T-helper 9 cell (primary cell): ENCODE measurements around the gene GLMN.
"Not testable (repeated sequence)": the region's sequence is repeated elsewhere in the genome, so short reads cannot be mapped to it uniquely, and the experiment has no call there.

Experiments
- DNase-seq: peaks from one replicate; pipeline ENCODE4 v3.0.0-alpha.2; 2020

Gene GLMN

DNA sequence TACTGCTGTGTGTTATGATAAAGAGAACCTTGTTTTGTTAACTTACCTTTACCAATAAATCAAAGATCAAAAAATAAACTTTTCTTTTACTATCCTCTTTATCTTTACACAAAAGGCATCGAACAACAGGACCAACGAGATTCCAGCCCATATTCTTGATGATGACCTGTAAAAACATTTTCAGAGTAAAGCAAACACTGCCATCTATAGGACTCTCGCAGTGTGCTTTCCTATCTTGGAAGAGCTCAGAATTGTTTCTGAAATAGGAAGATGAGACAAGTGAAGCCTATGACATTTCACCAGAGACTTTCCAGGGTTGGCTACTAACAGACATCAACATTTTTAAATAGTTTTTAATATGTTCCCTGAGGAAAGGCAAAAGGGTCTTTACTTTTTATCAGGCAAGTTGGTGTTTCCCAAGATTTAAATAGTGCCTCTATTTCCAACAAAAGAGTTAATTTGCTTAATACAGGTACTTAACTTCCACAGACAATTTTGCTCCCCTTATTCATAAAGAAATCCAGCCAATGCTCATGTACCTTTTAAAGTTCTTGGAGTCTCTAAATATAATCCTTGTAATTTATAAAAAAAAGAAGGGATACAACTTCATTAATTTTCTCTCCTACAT lies 7.3 kb downstream of the GLMN start:
- no peak for DNase-seq

DNA sequence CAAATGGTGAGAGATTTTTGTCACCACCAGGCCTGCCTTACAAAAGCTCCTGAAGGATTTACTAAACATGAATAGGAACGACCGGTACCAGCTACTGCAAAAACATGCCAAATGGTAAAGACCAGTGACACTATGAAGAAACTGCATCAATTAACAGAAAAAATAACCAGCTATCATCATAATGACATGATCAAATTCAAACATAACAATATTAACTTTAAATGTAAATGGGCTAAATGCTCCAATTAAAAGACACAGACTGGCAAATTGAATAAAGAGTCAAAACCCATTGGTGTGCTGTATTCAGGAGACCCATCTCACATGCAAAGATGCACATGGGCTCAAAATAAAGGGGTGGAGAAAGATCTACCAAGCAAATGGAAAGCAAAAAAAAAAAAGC lies 17.4 kb downstream of the GLMN start:
- DNase-seq: not testable (repeated sequence)

DNA sequence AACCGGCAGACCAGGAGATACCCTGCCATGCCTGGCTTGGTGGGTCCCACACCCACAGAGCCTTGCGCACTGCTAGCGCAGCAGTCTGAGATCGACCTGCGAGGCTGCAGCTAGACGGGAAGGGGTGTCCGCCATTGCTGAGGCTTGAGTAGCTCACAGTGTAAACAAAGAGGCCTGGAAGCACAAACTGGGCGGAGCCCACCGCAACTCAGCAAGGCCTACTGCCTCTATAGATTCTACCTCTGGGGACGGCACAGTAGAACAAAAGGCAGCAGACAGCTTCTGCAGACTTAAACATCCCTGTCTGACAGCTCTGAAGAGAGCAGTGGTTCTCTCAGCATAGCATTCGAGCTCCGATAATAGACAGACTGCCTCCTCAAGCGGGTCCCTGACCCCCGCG lies 19.0 kb downstream of the GLMN start:
- not testable (repeated sequence) for DNase-seq

DNA sequence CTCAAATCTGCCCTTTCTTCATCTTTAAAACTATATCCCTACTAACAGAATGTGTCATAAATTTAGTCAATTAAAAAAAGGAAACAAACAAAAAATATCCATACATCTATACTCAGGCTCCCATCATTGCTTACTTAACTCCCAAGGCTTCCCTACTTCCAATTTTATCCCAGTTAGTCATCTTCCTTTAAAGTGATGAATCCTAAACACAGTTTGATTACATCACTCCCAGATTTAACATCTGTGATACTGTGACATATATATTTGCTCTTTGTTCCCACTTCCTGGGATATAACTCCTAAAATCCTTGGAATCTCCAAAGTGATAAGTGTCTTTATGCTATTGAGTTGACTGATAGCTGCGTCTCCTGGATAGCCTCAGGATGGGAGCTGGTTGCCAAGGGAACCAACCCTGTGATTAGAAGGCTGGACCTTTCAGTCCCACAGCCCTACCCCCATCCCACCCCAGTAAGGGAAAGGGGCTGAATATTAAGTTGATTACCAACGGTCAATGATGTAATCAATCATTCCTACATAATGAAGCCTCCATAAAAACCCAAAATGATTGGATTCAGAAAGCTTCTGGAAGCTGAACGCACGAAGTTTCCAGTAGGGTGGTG lies 21.6 kb downstream of the GLMN start:
- DNase-seq: no peak

DNA sequence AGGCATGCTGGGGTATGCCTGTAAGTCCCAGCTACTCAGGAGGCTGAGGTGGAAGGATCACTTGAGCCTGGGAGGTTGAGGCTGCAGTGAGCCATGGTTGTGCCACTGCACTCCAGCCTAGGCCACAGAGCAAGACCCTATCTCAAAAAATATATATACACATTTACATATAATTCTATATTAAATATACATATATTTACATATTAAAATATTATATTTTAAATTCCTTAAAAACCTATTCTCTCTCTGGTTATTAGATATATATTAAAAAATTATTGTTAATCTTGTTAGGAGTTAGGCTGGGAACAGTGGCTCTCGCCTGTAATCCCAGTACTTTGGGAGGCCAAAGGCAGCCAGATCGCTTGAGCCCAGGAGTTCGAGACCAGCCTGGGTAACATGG lies 22.7 kb downstream of the GLMN start:
- no peak for DNase-seq

DNA sequence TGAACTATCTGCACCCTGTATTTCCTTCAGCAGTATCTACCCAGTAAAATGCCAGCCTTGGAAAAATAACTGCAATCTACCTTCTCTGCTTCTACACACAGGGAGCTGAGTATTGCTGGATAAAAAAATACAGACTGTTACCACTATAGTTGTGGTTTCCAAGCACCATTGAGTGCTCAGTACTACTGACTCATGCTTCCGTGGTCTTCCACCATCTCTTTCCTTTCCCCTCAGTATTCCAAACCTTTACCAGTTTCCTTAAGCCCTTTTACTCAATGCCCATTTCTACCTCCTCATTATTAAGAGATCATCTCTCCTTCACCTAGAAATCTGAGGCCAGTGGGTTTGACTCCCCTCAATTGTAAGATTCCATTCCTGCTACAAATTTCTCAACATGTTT lies 23.8 kb downstream of the GLMN start:
- no peak for DNase-seq

DNA sequence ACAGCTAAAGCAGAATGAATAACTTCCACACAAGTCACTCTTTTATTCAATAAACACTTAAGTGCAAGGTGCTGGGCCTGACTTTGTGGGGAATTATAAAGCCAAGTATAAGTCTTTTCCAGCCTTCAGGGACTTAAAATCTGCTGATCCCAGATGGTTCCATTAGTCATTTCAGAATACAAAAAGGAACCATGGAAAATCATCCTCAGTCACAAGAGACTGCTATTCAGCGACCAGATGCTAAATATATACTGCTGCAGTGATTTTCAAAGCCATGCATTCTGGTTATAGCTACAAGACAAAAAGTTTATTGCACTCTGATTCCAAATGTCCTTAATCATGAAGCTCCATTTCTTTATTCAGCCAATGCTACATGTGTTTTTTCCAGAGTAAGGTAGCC lies 25.7 kb downstream of the GLMN start:
- no peak for DNase-seq

DNA sequence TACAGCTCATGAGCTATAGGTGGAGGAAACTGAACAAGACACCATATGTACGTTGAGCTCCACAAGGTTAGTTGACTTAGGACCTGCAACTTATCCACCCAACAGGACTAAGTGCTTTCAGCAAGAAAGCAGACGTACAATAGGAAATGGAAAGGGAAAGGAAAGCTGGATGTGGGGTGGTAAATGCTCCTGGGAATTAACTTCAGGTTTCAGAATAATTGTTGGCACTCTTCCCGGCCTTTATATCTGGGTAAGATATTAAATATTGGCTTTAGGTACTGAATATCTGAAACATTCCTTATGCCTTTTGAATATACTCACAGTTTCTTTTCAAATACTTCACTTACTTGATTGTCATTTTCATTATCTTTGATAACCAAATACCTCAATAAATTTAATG lies 36.3 kb downstream of the GLMN start:
- DNase-seq: no peak

DNA sequence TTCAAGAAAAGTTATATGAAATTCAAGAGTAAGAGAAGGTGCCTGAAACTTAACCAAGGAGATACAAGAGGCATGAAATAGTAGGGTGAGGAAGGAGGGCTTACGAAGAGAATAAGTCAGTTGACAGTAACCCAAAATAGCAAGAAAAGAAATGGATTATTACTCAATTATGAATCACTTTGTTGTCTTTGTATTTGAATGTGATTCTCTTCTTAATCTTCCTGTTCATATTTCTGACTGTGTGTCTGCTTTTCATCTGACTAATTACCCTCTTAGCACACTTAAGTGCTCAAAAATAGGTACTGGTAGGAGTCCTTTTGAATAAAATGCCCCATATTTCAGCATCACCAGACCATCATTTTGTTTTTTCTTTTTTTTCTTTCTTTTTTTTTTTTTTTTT lies 39.4 kb downstream of the GLMN start:
- no peak for DNase-seq

DNA sequence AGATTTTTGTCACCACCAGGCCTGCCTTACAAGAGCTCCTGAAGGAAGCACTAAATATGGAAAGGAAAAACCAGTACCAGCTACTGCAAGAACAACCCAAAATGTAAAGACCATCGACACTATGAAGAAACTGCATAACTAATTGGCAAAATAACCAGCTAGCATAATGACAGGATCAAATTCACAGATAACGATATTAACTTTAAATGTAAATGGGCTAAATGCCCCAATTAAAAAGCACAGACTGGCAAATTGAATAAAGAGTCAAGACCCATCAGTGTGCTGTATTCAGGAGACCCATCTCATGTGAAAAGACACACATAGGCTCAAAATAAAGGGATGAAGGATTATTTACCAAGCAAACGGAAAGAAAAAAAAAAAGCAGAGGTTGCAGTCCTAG lies 44.1 kb downstream of the GLMN start:
- DNase-seq: not testable (repeated sequence)

DNA sequence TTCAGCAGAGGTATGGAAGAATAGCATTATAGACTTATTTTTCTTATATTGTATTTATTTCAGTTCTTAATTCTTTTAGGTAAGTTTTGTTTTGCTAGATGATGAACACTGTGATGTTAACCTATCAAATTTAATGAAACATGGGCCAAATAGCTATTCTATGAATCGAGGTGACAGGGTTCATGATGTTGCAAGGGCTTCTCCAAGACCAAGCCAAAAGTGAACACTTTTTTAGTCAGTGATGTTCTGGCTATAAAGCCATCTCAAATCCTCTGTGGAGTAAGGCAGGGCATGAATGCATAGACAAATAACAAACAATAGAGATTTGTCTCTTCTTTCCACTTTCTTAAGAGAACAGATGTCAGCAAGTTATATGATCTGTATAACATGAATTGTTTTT lies 54.4 kb downstream of the GLMN start:
- no peak for DNase-seq

DNA sequence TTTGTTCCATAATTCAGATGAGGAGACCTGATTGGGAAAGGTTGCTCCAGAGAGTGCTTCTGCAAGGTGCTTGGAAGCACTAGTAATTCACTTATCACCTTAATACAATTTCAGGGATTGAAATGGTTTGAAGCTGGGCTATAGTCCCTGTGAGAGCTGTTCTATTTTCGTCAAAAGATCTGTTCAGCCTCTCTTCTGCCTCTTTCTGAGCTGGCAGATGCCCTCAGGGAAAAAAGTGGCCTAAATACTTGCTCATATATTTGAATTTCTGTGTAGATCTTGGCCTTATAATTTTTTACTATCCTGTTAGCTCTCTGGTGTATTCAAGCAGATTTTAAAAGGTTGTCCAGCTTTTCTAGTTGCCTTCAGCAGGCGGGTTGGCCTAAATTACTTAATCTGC lies 58.8 kb downstream of the GLMN start:
- DNase-seq: no peak

DNA sequence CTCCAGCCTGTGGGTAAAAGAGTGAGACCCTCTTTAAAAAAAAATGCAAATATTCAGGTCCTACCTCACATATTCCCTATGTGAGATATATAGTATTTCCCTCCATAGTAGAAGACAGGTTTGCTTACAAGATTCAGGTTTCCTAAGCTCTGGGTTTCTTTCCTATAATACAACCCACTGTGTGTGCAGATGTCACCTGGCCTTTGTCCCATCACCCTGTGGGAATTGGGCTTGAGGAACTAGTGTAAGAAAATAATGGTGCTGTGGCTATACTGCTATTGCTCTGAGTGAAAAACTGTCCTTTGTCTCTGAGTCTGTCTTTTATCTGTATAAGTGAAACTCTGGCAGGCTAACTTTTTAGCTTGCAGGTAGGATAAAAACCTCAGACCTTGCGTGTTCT lies 68.1 kb downstream of the GLMN start:
- DNase-seq: no peak

DNA sequence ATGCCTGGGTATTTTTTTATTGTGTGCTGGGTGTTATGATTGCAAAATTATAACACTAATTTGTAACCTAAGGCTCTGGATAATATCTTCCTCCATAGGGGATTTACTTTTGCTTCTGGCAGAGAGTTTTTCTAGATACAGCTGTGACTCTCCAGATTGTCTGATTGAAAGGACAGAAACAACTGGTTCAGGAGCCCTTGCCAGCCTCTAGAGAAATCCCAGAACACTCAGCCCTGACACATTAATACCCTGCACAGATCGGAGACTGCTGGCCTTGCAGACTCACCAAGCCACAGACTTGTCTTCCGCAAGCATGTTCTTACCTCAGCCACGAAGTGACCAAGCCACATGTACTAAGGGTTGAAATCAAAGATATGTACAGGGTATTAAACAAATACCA lies 70.4 kb downstream of the GLMN start:
- DNase-seq: no peak

DNA sequence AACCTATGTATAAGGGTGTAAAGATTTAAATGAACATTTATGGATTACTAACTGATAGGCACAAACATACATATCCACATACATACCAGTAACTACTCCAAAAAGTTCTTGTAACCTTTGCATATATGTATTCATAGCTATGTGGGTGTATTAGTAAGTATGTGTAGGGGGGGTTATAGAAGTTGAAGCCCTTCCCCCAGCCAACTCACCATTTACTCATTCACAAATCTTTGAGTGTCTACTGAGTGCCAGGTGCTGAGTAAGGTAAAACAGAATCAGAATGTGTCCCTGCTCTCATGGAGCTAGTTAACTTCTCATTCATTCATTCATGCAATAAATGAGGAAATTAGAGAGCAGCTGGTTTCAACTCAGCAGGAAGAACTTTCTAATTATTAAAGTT lies 79.8 kb downstream of the GLMN start:
- DNase-seq: no peak

DNA sequence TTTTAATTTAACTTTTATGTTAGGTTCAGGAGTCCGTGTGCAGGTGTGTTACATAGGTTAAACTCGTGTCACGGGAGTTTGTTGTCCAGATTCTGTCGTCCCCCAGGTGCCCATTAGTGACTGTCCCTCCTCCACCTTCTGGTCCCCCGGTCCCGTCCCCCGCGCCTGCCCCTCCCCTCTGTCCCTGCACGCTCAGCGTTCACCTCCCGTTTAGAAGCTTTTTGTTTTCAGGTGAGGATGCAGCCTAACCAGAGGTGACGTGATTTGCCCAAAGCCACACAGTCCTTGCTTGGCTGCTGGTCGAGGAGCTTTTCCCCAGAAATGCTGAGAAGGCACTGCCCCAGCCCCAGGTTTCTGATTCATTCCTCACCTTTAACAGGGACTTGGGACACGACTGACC lies 80.2 kb downstream of the GLMN start:
- DNase-seq: no peak

DNA sequence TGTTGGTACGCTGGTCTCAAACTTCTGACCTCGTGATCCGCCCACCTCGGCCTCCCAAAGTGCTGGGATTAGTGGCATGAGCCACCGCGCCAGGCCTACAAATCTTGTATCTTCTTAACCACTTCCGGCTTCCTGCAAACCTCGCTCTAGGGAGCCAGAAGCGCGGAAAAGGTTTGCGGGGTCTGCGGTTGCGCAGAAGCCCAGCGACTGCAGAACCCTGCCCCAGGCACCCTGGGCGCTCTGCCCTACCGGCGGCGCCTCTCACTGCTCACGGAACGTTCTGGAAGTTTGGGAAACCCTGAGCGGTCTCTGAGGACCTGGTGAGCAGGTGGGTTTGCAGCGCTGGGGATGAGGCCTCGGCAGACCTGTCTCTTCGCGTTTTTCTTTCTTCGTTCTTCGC lies 81.1 kb downstream of the GLMN start, which contains the start of gene C1orf146:
TSS of gene C1orf146 (plus strand) at position 195 of the 400 bp plus-strand sequence. CDS start 13,506 bp downstream, outside the sequence.
- DNase-seq: no peak

DNA sequence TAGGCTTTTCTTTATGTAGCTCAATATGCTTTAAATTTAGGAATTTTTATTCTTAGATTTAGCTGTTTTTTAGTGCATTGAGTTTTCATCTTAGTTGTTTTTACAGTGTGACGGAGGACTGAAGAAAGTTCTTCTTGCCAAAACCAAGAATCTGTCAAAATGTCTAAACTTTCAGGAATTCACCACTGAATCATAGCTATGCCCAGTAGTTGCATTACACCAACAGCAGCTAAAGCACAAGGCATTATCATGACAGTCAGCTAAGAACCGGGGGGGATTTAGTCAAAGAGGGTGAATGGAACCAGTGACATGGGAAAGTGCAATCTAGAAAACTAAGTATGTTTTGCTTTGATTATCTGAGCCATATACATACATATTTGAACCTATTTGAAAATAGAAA lies 87.6 kb downstream of the GLMN start:
- DNase-seq: no peak

DNA sequence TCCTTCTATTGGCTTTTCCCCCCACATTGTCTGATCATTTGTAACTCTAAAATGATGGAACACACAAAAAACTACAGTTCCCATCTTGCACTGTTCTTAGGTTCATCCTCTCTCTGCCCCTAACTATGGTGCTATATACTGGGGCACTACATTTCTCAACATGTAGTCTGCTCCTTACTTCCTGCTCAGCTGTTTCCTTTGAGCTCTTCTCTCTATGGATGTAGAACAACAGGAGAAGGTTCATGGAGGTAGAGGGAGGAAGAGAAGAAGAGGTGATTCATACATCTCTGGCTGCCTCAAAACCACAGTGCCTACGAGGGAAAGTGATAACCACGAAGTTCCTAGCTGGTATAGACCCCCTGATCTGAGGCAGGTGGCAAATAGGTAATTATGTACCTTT lies 88.1 kb downstream of the GLMN start:
- no peak for DNase-seq

DNA sequence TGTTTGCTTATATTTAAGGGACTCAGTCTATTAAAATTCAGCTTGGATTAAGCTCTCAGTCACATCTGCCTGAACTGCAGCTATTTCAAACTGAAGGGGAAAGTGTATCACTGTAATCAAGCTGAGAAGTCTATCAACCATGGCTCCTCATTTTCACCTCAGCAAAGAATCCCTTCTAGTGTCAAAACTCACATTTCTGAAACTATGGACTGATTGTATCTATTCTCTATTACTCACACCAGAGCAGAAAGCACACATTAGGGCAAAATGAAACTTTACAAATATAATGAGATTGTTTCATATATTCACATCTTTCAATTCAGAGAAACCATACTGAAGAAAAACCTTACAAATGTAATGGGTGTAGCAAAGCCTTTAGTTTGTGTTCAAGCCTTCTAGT lies 95.7 kb downstream of the GLMN start:
- no peak for DNase-seq

DNA sequence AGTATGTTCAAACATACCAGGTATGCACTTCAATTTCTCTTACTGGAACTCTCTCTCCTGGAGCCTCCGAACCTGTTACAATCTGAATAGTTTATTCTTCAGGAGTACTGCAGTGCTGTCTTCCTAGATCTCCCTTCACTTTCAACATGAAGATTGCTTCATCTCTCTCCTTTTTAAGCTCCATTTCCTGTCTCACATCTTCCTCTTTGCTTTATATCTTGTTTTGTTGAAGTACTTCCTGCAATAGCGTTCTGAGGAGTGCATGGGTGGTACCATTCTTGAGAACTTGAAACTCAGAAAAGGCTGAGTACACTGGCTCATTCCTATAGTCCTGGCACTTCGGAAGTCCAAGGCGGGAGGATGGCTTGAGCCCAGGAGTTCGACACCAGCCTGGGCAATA lies 96.8 kb downstream of the GLMN start:
- DNase-seq: no peak
